BJ (cell line): Measurements from ENCODE around the gene TNFRSF4. TPM values are rescaled to one million over a fixed set of nuclear protein-coding genes. Genes with fewer than 3 reads are reported as not detected.

ENCODE experiments used
- CTCF ChIA-PET: fragments of 350-600 bp; formaldehyde crosslinking; extraction: SDS; loops from one replicate; lab custom pipeline; 2021; ENCODE audit warnings: antibody characterized with exemption, inconsistent platforms; lab: Yijun Ruan, JAX
- POLR2A ChIA-PET: fragments of 300-600 bp; sonication (Branson Sonifier 250); formaldehyde crosslinking; extraction: SDS; loops from one replicate; lab custom pipeline; 2021; ENCODE audit warnings: antibody characterized with exemption; lab: Charles Lee
- DNase-seq: peaks from one replicate; pipeline ENCODE4 v3.0.0-alpha.2; 2011; ENCODE audit warnings: low read depth
- H3K27me3 ChIP-seq: 2 replicates; pipeline ENCODE4 v1.6.0; 2011; ENCODE audit warnings: low read length; ENCODE audit not compliant: control insufficient read depth, insufficient read depth
- H3K36me3 ChIP-seq: 2 replicates; pipeline ENCODE4 v1.5.1; 2011; ENCODE audit warnings: low read length; ENCODE audit not compliant: control insufficient read depth, insufficient read depth
- H3K4me3 ChIP-seq: 2 replicates; pipeline ENCODE4 v1.5.1; 2011; ENCODE audit warnings: low read depth, mild to moderate bottlenecking, control low read depth, low read length
- polyA plus RNA-seq: library from polyadenylated mRNA; depleted of rRNA; stranded (reverse); fragments of >200 nt; gene quantifications from 2 replicates; pipeline ENCODE4 v1.2.3, GENCODE V29; 2011
- TF ChIP-seq, protein P1 (sequence below): IDR thresholded peaks from 2 replicates; pipeline ENCODE4 v1.5.1; 2011; ENCODE audit warnings: low read depth, mild to moderate bottlenecking, control low read depth, inconsistent platforms, low read length, moderate library complexity; ENCODE audit not compliant: insufficient read depth

Gene TNFRSF4
- polyA plus RNA-seq, 1 experiment, result not detected

DNA sequence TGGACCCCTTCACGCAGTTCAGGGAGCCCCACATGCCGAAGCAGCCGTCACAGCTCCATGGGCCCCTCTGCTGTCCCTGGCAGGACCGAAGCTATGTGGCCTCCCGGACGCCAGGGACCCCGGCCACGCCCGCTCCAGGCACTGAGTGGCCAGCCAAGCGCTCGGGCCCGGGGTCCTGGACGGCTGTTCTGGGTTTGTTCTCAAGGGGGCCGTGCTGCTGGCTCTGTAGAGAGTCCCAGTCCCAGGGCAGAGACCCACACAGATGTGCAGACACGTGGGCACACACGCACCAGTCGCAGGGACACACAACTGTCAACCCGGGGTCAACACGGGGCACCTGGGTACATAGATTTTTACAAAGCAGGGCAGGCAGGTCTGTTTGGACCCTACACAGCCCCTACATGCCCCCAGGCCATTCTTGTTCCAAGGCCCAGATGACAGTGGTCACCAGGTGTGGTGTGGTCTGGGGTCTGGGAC, 24.8 kb upstream of the TNFRSF4 start:
- ChIA-PET CTCF (interaction anchor here (1.4 to 1.9 kb wide), 2 partner anchors 12 to 117 kb away, joined by 5 to 6 read pairs; no protein-coding TSS in a partner anchor), POLR2A (no interaction called here)

DNA sequence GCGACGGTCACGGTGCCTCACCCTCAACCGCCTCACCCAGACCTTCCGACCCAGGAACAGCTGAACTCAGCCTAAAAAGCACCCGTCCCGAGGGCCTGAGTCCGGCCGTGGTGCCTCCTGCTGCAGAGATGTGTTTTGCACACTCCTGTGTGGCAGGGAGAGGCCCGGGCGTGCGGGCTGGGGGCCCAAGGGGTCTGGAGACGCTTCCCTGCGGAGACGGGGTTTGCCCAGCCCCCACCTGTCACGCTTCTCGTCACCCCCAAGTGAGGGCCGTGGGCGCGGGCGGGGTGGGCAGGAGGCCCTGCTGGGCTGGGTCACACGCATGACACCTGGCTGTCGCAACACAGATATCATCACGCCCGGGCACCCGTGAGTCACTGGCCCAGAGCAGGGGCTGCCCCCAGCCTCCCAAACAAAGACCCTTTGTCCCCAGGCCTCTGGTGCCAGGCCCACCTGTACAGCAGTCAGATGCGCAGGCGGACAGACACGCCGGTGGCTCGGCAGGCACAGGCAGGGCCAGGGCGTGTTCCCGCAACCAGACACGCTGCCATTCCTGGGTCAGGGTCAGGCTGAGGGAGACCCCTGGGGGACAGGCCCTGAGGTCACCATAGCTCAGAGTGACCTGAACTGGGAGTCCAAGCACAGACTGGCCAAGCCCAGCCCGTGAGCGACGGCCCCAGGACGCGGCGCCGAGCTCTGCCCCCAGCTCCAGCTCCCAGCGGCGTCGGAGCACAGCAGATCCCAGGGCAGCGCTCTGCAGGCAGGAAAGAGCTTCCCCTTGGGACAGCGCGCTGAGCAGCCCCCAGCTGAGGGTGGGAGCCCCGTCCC, 24.1 kb upstream of the TNFRSF4 start:
- TF ChIP-seq, protein P1, sequence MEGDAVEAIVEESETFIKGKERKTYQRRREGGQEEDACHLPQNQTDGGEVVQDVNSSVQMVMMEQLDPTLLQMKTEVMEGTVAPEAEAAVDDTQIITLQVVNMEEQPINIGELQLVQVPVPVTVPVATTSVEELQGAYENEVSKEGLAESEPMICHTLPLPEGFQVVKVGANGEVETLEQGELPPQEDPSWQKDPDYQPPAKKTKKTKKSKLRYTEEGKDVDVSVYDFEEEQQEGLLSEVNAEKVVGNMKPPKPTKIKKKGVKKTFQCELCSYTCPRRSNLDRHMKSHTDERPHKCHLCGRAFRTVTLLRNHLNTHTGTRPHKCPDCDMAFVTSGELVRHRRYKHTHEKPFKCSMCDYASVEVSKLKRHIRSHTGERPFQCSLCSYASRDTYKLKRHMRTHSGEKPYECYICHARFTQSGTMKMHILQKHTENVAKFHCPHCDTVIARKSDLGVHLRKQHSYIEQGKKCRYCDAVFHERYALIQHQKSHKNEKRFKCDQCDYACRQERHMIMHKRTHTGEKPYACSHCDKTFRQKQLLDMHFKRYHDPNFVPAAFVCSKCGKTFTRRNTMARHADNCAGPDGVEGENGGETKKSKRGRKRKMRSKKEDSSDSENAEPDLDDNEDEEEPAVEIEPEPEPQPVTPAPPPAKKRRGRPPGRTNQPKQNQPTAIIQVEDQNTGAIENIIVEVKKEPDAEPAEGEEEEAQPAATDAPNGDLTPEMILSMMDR, result no peak
- Histone ChIP-seq H3K36me3 (peaks cover 2% of the 10 kb centered on the region), H3K4me3 (no peak overlapping the region), H3K27me3 (no peaks in the 10 kb centered on the region)
- POLR2A ChIA-PET, result no interaction called here
- CTCF ChIA-PET, result interaction anchor here (1.9 kb wide), 1 partner anchor 116 kb away, joined by 6 read pairs; no protein-coding TSS in a partner anchor
- DNase-seq, result no peak

More for the DNA sequence above, 24.8 kb upstream of the TNFRSF4 start:
- Histone ChIP-seq H3K36me3 (peaks cover 2% of the 10 kb centered on the region), H3K27me3 (no peaks in the 10 kb centered on the region), H3K4me3 (no peak overlapping the region)
- no peak for DNase-seq
- TF ChIP-seq, protein P1, result no peak

DNA sequence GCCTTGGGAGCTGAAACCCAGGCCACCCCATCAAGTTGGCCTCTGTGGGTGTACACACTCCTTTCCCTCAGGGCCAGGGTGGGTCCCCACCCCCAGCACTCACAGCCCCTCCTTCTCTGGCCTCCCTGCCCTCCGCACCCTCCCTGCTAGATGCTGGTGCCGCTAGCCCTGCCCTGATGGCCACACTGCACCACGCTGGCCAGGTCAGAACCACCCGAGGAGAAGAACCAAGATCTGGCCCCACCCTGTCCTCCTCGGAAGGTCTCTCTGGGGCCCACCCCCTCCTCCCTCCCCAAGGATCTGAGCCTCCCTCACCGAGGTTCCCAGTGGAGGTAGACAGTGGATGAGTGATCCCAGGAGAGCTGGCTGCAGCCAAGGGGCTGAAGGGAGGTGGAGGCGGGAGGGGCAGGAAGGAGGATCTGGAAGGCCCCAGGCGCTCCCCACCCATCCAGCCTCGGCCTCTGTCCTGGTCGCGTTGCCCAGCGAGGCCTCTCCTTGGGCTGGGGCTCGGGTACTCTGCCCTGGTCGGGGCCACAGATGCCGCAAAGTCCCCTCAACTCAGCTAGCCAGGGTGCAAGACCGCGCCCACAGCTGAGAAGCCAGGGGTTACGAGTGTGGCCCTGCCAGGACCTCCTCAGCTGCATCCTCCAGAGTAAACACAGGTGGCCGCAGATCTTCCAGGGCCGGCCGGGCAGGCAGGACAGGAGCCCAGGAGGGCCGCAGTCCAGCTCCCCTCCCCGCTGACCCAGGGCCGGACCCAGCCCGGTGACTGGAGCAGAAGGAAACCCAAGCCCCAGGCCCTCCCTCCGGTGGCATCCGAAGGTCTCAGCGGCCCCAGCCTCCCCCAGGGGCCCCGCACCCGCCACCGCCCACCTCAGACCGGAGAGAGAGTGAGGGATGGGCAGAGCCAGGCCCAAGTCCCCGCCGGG, 23.3 kb upstream of the TNFRSF4 start:
- CTCF ChIA-PET, result interaction anchor here (1.4 to 1.6 kb wide), 2 partner anchors 115 to 116 kb away, joined by 4 to 5 read pairs; no protein-coding TSS in a partner anchor
- H3K36me3 ChIP-seq, result peaks cover 2% of the 10 kb centered on the region; the same call in 1 of the 2 replicates
- H3K27me3 ChIP-seq, result no peaks in the 10 kb centered on the region
- TF ChIP-seq, protein P1, result no peak
- H3K4me3 ChIP-seq, result no peak overlapping the region
- DNase-seq, result no peak
- POLR2A ChIA-PET, result no interaction called here

DNA sequence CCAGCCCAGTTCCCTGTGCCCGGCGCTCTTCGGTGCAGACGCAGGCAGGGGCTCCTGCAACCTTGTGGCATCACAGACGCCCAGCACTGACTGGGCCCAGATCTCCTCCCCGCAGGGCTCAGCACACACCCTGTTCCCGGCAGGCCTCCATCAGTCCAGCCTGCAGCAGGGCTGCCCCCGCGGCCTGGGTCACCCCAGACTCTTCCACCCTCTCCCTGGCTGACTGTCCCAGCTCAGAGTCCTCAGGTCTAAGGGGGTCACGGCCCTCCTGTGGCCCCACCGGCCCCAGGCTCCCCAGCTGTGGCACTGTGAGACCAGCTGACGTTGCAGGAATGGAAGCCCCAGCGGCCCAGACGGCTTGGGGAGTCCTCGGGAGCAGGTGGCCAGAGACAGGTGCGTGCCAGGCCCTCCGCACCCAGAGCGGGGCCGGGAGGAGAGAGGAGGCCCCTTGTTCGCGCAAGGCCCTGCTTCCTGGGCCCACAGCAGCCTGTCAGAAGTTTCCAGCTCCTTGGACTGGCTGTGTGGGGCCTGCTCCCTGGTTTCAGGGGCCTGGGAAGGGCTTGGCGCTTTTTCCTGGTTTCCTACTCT, 22.3 kb upstream of the TNFRSF4 start:
- Histone ChIP-seq H3K4me3 (no peak overlapping the region), H3K27me3 (no peaks in the 10 kb centered on the region), H3K36me3 (peaks cover 2% of the 10 kb centered on the region; the same call in 1 of the 2 replicates)
- TF ChIP-seq, protein P1, result no peak
- CTCF ChIA-PET, result interaction anchor here (1.4 to 1.6 kb wide), 2 partner anchors 114 to 116 kb away, joined by 4 to 5 read pairs; no protein-coding TSS in a partner anchor
- DNase-seq, result no peak
- POLR2A ChIA-PET, result no interaction called here
